K562 (cell line): Measurements from ENCODE around the gene TJP2. TPM values are rescaled to one million over a fixed set of nuclear protein-coding genes. Genes with fewer than 3 reads are reported as not detected.

ENCODE experiments used
- C11orf30 ChIP-seq: fragments of 450-650 bp; IDR thresholded peaks from 2 replicates; pipeline ENCODE4 v1.6.1; 2016; ENCODE audit warnings: low read depth, mild to moderate bottlenecking
- CBX2 ChIP-seq: fragments of 200-600 bp; sonication (generic); IDR thresholded peaks from one replicate; pipeline ENCODE4 v1.6.1; 2012; ENCODE audit warnings: mild to moderate bottlenecking, low read length, inconsistent platforms; ENCODE audit not compliant: insufficient read depth, poor library complexity, severe bottlenecking
- DPF2 ChIP-seq: fragments of 450-650 bp; IDR thresholded peaks from 2 replicates; pipeline ENCODE4 v1.6.1; 2016
- EGR1 ChIP-seq: fragments of 450-650 bp; conservative IDR thresholded peaks from 2 replicates; pipeline ENCODE4 v1.6.1; 2017; ENCODE audit warnings: mild to moderate bottlenecking
- FOSL1 ChIP-seq: fragments of 200-800 bp; sonication (Bioruptor generic); conservative IDR thresholded peaks from 2 replicates; pipeline ENCODE4 v1.6.1; 2016; ENCODE audit warnings: missing genetic modification characterization, missing compliant biosample characterization
- FOXJ2 ChIP-seq: fragments of 200-800 bp; sonication (Bioruptor generic); IDR thresholded peaks from 2 replicates; pipeline ENCODE4 v1.6.1; 2016; ENCODE audit warnings: missing genetic modification characterization, missing compliant biosample characterization
- RFX5 ChIP-seq: IDR thresholded peaks from 2 replicates; pipeline ENCODE4 v1.6.1; 2011; ENCODE audit warnings: low read depth, mild to moderate bottlenecking, improper control_type of control experiment, low read length
- SAFB ChIP-seq: fragments of 200-400 bp; formaldehyde crosslinking; IDR thresholded peaks from 2 replicates; pipeline ENCODE4 v1.6.1; 2017; ENCODE audit warnings: low read depth, low read length, borderline replicate concordance
- SLC30A9 ChIP-seq: fragments of 250-450 bp; sonication (Bioruptor Pico); IDR thresholded peaks from 2 replicates; pipeline ENCODE4 v1.8.0; 2022; ENCODE audit warnings: mild to moderate bottlenecking, moderate library complexity
- SMARCA4 ChIP-seq: fragments of 450-650 bp; IDR thresholded peaks from 2 replicates; pipeline ENCODE4 v1.6.1; 2016
- ZNF212 ChIP-seq: fragments of 450-650 bp; formaldehyde crosslinking; IDR thresholded peaks from 2 replicates; pipeline ENCODE4 v1.4.0; 2020; ENCODE audit warnings: mild to moderate bottlenecking
- ZNF224 ChIP-seq: sonication (generic); formaldehyde crosslinking; IDR thresholded peaks from 2 replicates; pipeline ENCODE4 v1.8.0; 2022; ENCODE audit warnings: mild to moderate bottlenecking, missing genetic modification reagents
- ZNF384 ChIP-seq: IDR thresholded peaks from 2 replicates; pipeline ENCODE4 v1.6.1; 2012; ENCODE audit warnings: low read depth, low read length, improper control_type of control experiment
- polyA plus RNA-seq, 8 experiments: library from polyadenylated mRNA; depleted of rRNA in 4 of 8; stranded (reverse) in 5 of 8; unstranded in 3 of 8; fragments of >200 nt; fragmentation: Nextera tagmentation in 2 of 8; fragmentation: Illumina TruSeq in 1 of 8; extraction: Ambion mirVana in 2 of 8; extraction: Trizol in 1 of 8; gene quantifications; 2 replicates each; pipeline versions ENCODE4 v1.2.1 to v1.2.3, GENCODE V29; 2011 to 2014; ENCODE audit warnings: inconsistent platforms in 1 of 8, missing spikeins in 1 of 8
- total RNA-seq, 7 experiments: library from RNA; depleted of rRNA in 6 of 7; stranded (reverse); fragments of >200 nt in 6 of 7; fragmentation: Illumina TruSeq in 2 of 7; extraction: Trizol in 2 of 7; gene quantifications; 2 replicates each; pipeline versions ENCODE4 v1.2.1 to v1.2.3, GENCODE V29; 2011 to 2021; ENCODE audit warnings: low replicate concordance in 1 of 7
- TF ChIP-seq, protein P1 (sequence below): fragments of 450-650 bp; IDR thresholded peaks from 2 replicates; pipeline ENCODE4 v1.6.1; 2018; ENCODE audit not compliant: partially characterized antibody
- TF ChIP-seq, protein P2 (sequence below): fragments of 450-650 bp; IDR thresholded peaks from one replicate; pipeline ENCODE4 v1.6.1; 2018; ENCODE audit warnings: mild to moderate bottlenecking, moderate library complexity; ENCODE audit not compliant: partially characterized antibody
- TF ChIP-seq, protein P3 (sequence below): fragments of 450-650 bp; formaldehyde crosslinking; IDR thresholded peaks from 2 replicates; pipeline ENCODE4 v1.4.0; 2020; ENCODE audit warnings: mild to moderate bottlenecking, moderate library complexity
- TF ChIP-seq, protein P4 (sequence below), 2 experiments: fragments of 450-650 bp in 1 of 2; sonication (generic) in 1 of 2; formaldehyde crosslinking in 1 of 2; IDR thresholded peaks in 1 of 2; conservative IDR thresholded peaks in 1 of 2; 2 replicates each; pipeline versions ENCODE4 v1.6.1 to v1.8.1; 2016 to 2023; ENCODE audit warnings: mild to moderate bottlenecking in 2 of 2, moderate library complexity in 2 of 2, inconsistent platforms in 1 of 2, missing genetic modification reagents in 1 of 2
- TF ChIP-seq, protein P5 (sequence below): fragments of 450-650 bp; formaldehyde crosslinking; conservative IDR thresholded peaks from 2 replicates; pipeline ENCODE4 v1.4.0; 2022; ENCODE audit warnings: mild to moderate bottlenecking, missing genetic modification characterization

The TJP2 gene
- total and polyA plus RNA-seq, 9 of the 15 experiments (the other 6 are each of a cell fraction or from before 2014, with no cell fraction given), result 4.0 to 24.1 (median 16.8) TPM

DNA sequence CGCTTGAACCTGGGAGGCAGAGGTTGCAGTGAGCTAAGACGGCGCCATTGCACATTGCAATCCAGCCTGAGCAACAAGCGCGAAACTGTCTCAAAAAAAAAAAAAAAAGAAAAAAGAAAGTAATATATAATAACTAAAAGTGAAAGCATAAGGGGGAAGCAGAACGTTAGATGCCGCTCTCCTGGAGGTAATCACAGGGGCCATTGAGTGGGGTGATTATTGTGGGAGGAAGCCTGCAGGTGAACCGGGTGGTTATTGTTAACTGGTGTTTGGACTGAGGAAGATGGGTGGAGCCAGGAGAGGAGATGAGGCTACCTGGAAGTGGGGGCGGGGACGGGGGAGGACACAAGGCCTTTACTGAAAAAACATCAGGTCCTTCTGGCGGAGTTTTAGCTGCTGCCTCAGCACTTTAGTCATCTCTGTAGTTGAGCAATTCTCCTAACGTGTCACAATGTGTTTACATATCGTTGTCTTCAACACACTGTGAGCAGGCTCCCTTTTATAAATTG lies 5.3 kb upstream of the TJP2 start (continued):
- TF ChIP-seq, protein P1, sequence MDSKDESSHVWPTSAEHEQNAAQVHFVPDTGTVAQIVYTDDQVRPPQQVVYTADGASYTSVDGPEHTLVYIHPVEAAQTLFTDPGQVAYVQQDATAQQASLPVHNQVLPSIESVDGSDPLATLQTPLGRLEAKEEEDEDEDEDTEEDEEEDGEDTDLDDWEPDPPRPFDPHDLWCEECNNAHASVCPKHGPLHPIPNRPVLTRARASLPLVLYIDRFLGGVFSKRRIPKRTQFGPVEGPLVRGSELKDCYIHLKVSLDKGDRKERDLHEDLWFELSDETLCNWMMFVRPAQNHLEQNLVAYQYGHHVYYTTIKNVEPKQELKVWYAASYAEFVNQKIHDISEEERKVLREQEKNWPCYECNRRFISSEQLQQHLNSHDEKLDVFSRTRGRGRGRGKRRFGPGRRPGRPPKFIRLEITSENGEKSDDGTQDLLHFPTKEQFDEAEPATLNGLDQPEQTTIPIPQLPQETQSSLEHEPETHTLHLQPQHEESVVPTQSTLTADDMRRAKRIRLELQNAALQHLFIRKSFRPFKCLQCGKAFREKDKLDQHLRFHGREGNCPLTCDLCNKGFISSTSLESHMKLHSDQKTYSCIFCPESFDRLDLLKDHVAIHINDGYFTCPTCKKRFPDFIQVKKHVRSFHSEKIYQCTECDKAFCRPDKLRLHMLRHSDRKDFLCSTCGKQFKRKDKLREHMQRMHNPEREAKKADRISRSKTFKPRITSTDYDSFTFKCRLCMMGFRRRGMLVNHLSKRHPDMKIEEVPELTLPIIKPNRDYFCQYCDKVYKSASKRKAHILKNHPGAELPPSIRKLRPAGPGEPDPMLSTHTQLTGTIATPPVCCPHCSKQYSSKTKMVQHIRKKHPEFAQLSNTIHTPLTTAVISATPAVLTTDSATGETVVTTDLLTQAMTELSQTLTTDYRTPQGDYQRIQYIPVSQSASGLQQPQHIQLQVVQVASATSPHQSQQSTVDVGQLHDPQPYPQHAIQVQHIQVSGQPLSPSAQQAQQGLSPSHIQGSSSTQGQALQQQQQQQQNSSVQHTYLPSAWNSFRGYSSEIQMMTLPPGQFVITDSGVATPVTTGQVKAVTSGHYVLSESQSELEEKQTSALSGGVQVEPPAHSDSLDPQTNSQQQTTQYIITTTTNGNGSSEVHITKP, result no peak
- TF ChIP-seq DPF2 (peak; percentile 39; the same call in 1 of the 2 replicates), FOSL1 (tag) (no peak), CBX2 (no peak), C11orf30 (peak; percentile 97), EGR1 (peak; percentile 72), FOXJ2 (tag) (no peak), ZNF224 (CRISPR knock-in tag) (no peak), SLC30A9 (no peak), RFX5 (no peak), ZNF212 (CRISPR knock-in tag) (no peak), SMARCA4 (0 out of 2 replicates have a peak, but pooled peaks have one; percentile 24), SAFB (no peak), ZNF384 (no peak)
- TF ChIP-seq, protein P2, sequence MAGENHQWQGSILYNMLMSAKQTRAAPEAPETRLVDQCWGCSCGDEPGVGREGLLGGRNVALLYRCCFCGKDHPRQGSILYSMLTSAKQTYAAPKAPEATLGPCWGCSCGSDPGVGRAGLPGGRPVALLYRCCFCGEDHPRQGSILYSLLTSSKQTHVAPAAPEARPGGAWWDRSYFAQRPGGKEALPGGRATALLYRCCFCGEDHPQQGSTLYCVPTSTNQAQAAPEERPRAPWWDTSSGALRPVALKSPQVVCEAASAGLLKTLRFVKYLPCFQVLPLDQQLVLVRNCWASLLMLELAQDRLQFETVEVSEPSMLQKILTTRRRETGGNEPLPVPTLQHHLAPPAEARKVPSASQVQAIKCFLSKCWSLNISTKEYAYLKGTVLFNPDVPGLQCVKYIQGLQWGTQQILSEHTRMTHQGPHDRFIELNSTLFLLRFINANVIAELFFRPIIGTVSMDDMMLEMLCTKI, result no peak
- TF ChIP-seq, protein P3, sequence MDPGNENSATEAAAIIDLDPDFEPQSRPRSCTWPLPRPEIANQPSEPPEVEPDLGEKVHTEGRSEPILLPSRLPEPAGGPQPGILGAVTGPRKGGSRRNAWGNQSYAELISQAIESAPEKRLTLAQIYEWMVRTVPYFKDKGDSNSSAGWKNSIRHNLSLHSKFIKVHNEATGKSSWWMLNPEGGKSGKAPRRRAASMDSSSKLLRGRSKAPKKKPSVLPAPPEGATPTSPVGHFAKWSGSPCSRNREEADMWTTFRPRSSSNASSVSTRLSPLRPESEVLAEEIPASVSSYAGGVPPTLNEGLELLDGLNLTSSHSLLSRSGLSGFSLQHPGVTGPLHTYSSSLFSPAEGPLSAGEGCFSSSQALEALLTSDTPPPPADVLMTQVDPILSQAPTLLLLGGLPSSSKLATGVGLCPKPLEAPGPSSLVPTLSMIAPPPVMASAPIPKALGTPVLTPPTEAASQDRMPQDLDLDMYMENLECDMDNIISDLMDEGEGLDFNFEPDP (CRISPR knock-in tag), result no peak
- TF ChIP-seq, protein P4, sequence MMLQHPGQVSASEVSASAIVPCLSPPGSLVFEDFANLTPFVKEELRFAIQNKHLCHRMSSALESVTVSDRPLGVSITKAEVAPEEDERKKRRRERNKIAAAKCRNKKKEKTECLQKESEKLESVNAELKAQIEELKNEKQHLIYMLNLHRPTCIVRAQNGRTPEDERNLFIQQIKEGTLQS (IDR thresholded peaks at IDR 0.05), result 0 out of 2 replicates have a peak, but pooled peaks have one; percentile 13
- TF ChIP-seq, protein P4 (CRISPR knock-in tag; conservative IDR thresholded peaks at IDR 0.05), result no peak
- TF ChIP-seq, protein P5, sequence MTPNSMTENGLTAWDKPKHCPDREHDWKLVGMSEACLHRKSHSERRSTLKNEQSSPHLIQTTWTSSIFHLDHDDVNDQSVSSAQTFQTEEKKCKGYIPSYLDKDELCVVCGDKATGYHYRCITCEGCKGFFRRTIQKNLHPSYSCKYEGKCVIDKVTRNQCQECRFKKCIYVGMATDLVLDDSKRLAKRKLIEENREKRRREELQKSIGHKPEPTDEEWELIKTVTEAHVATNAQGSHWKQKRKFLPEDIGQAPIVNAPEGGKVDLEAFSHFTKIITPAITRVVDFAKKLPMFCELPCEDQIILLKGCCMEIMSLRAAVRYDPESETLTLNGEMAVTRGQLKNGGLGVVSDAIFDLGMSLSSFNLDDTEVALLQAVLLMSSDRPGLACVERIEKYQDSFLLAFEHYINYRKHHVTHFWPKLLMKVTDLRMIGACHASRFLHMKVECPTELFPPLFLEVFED, result no peak
